NB4 (cell line): ENCODE data around the gene BORCS6.

ENCODE experiments used
- DNase-seq: peaks from one replicate; pipeline ENCODE4 v3.0.0; 2010; ENCODE audit warnings: low read depth
- H3K4me3 ChIP-seq: one replicate; pipeline ENCODE4 v1.5.1; 2011; ENCODE audit warnings: mild to moderate bottlenecking, low read depth, low read length, moderate library complexity
- CTCF ChIP-seq: IDR thresholded peaks from one replicate; pipeline ENCODE4 v1.5.1; 2012; ENCODE audit warnings: low read depth, low read length
- MAX ChIP-seq: IDR thresholded peaks from 2 replicates; pipeline ENCODE4 v1.6.1; 2011; ENCODE audit warnings: low read depth, low read length
- MYC ChIP-seq: IDR thresholded peaks from 2 replicates; pipeline ENCODE4 v1.6.1; 2011; ENCODE audit warnings: low read depth, low read length
- POLR2A ChIP-seq: IDR thresholded peaks from 2 replicates; pipeline ENCODE4 v1.6.1; 2011; ENCODE audit warnings: mild to moderate bottlenecking; ENCODE audit not compliant: insufficient read length; ENCODE audit errors: extremely low read depth

The BORCS6 gene

GRCh38 chr17:8142887-8143580 is 46.9 kb downstream of the BORCS6 start:
- no peak overlapping the region for H3K4me3 ChIP-seq
- TF ChIP-seq MYC (no peak), MAX (no peak), POLR2A (no peak), CTCF (no peak)
- DNase-seq, result no peak

- no peak for DNase-seq
- no peak overlapping the region for H3K4me3 ChIP-seq
- TF ChIP-seq POLR2A (no peak), MAX (no peak), MYC (no peak), CTCF (no peak)
Measured at GRCh38 chr17:8142158-8142886, 47.7 kb downstream of the BORCS6 start.

DNA sequence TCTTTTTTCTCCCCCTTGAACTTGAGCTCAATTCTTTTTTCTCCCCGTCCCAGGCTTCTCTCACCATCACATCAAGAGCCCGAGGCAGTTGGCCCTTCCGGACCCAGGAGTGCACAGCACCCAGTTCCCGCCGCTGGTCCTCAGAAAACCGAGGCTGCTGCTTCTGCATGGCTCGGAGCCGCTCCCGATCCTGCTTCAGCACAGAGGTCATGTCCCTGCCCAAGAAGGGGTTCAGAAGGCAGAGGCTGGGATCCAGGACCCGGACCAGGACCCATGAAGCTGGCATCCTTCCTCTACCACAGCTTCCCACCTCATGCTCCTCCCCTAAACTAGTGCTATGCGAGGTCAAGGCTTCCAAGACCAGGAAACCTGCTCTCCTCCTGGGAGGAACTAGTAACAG is 48.2 kb downstream of the BORCS6 start:
- DNase-seq, result no peak
- no peak overlapping the region for H3K4me3 ChIP-seq
- TF ChIP-seq MAX, result no peak
- TF ChIP-seq POLR2A, result no peak
- TF ChIP-seq CTCF, result no peak
- no peak for TF ChIP-seq MYC

DNA sequence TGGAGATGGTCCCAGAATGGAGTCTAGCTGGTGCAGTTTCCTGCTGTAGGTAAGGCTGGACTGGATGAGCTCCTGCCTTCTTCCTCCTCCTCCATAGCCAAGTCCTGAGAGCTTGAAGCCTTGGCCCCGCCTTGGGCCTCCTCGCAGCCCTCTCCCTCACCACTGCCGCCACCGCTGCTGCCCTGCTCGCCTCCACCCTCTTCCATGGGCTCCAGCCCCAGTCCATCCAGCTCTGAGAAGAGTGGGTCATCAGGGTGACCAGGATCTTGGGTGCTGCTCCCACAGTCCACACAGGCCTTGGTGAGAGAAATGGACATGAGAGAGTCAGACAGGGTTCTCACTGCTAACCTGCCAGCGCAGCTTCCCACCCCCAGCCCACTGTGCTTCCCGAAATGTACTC is 48.9 kb downstream of the BORCS6 start:
- DNase-seq, result no peak

More for the DNA sequence above, 48.9 kb downstream of the BORCS6 start:
- TF ChIP-seq MAX (no peak), MYC (no peak), CTCF (no peak), POLR2A (no peak)
- no peak overlapping the region for H3K4me3 ChIP-seq
